ENCODE measurements around the gene CDH15. TPM values are rescaled to one million over a fixed set of nuclear protein-coding genes. Genes with fewer than 3 reads are reported as not detected.

CDH15 gene
- total RNA-seq, 1 experiment from 2014 or later: 1.5 TPM

- TF ChIP-seq EZH2 (IDR thresholded peaks at IDR 0.05; ENCODE audit: low read length, unreplicated experiment) (no peak), CTCF (conservative IDR thresholded peaks at IDR 0.05; ENCODE audit: low read depth, low read length) (no peak), EZH2phosphoT487 (IDR thresholded peaks at IDR 0.05; ENCODE audit: borderline replicate concordance, low read length) (no peak)
- Histone ChIP-seq H3K27ac (ENCODE audit: low read length) (no peak overlapping the region), H3K4me1 (ENCODE audit: insufficient read depth, low read length) (no peaks in the 10 kb centered on the region), H3F3A (ENCODE audit: low read length, unreplicated experiment) (no peaks in the 10 kb centered on the region), H3K27me3 (ENCODE audit: low read length) (no peaks in the 10 kb centered on the region), H3K4me3 (ENCODE audit: low read length) (no peak overlapping the region), H3K9me3 (ENCODE audit: low read length) (no peaks in the 10 kb centered on the region), H3K79me2 (ENCODE audit: low read length) (no peaks in the 10 kb centered on the region), H3K9me2 (replicated peaks; ENCODE audit: low read length) (no peaks in the 10 kb centered on the region), H4K20me1 (ENCODE audit: low read length) (no peaks in the 10 kb centered on the region), H3K9ac (ENCODE audit: low read length) (no peak overlapping the region), H3K36me3 (ENCODE audit: low read depth, low read length) (peaks cover 8% of the 10 kb centered on the region; the same call in 1 of the 2 replicates), H2AFZ (ENCODE audit: low read length) (no peak overlapping the region), H3K4me2 (ENCODE audit: low read length) (no peak overlapping the region)
- ChIA-PET CTCF (no interaction called here), POLR2A (ENCODE audit: unreplicated experiment) (no interaction called here)
- no TSS peak for BruUV-seq (replicated peaks)
- intact Hi-C loops (cut with micrococcal nuclease): no loop called here
- ATAC-seq (no peak), DNase-seq (no peak)
These were observed 38.0 kb upstream of the CDH15 start for GRCh38 chr16:89133457-89134127.

DNA sequence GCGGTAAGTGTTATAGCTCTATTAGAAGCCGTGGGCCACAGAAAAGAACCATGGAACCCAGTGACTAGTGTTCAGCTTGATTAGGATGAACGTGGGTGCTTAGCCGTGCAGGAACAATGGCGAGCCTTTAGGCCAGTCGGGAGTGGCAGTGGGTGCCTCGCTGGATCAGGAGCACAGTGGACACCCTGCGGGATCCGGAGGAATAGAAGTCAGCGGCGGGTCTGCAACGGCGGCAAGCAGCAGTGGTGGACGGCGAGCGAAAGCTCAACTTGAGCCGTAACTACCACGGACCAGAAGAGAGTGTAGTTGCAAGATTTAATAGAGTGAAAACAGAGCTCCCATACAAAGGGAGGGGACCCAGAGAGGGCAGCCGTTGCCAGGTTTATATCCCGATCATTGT, 37.3 kb upstream of the CDH15 start:
- Histone ChIP-seq H3F3A (ENCODE audit: low read length, unreplicated experiment) (no peaks in the 10 kb centered on the region), H3K4me2 (ENCODE audit: low read length) (no peak overlapping the region), H3K79me2 (ENCODE audit: low read length) (no peaks in the 10 kb centered on the region), H2AFZ (ENCODE audit: low read length) (no peak overlapping the region), H3K9ac (ENCODE audit: low read length) (no peak overlapping the region), H3K9me2 (replicated peaks; ENCODE audit: low read length) (no peaks in the 10 kb centered on the region), H3K27me3 (ENCODE audit: low read length) (no peaks in the 10 kb centered on the region), H3K27ac (ENCODE audit: low read length) (no peak overlapping the region), H3K4me3 (ENCODE audit: low read length) (no peak overlapping the region), H4K20me1 (ENCODE audit: low read length) (no peaks in the 10 kb centered on the region), H3K4me1 (ENCODE audit: insufficient read depth, low read length) (no peaks in the 10 kb centered on the region), H3K36me3 (ENCODE audit: low read depth, low read length) (peaks cover 3% of the 10 kb centered on the region; the same call in 1 of the 2 replicates), H3K9me3 (ENCODE audit: low read length) (no peaks in the 10 kb centered on the region)
- TF ChIP-seq EZH2 (IDR thresholded peaks at IDR 0.05; ENCODE audit: low read length, unreplicated experiment) (no peak), CTCF (conservative IDR thresholded peaks at IDR 0.05; ENCODE audit: low read depth, low read length) (no peak), EZH2phosphoT487 (IDR thresholded peaks at IDR 0.05; ENCODE audit: borderline replicate concordance, low read length) (no peak)
- ATAC-seq: no peak
- no peak for DNase-seq
- ChIA-PET CTCF (no interaction called here), POLR2A (ENCODE audit: unreplicated experiment) (no interaction called here)
- BruUV-seq (replicated peaks): no TSS peak
- intact Hi-C loops (cut with micrococcal nuclease): no loop called here

DNA sequence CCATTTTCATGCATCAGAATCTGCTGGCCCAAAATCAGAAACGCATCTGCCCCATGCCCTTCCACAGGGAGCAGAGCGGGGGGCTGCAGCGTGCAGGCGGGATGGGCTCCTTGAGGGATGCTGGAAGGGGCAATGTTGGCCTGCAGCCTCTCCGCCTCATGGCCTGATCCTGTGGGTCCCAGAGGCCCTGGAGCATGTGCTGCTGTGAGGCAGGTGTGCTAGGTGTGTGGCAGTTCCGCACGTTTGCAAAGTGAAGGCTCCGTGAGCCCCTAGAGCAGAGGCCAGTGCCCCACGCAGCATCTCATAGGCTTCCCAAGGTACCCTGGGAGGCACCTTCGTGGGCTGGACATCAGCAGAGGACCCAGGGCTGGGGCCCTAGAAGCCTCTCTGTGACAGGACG, 36.4 kb upstream of the CDH15 start:
- Histone ChIP-seq H3K4me1 (ENCODE audit: insufficient read depth, low read length) (no peaks in the 10 kb centered on the region), H3K79me2 (ENCODE audit: low read length) (no peaks in the 10 kb centered on the region), H3K36me3 (ENCODE audit: low read depth, low read length) (no peaks in the 10 kb centered on the region), H3K9ac (ENCODE audit: low read length) (no peak overlapping the region), H3K4me2 (ENCODE audit: low read length) (no peak overlapping the region), H4K20me1 (ENCODE audit: low read length) (no peaks in the 10 kb centered on the region), H3K27ac (ENCODE audit: low read length) (no peak overlapping the region), H3F3A (ENCODE audit: low read length, unreplicated experiment) (no peaks in the 10 kb centered on the region), H3K4me3 (ENCODE audit: low read length) (no peak overlapping the region), H3K27me3 (ENCODE audit: low read length) (no peaks in the 10 kb centered on the region), H2AFZ (ENCODE audit: low read length) (no peak overlapping the region), H3K9me3 (ENCODE audit: low read length) (no peaks in the 10 kb centered on the region), H3K9me2 (replicated peaks; ENCODE audit: low read length) (no peaks in the 10 kb centered on the region)
- ChIA-PET POLR2A (ENCODE audit: unreplicated experiment) (no interaction called here), CTCF (no interaction called here)
- TF ChIP-seq EZH2phosphoT487 (IDR thresholded peaks at IDR 0.05; ENCODE audit: borderline replicate concordance, low read length) (no peak), CTCF (conservative IDR thresholded peaks at IDR 0.05; ENCODE audit: low read depth, low read length) (no peak), EZH2 (IDR thresholded peaks at IDR 0.05; ENCODE audit: low read length, unreplicated experiment) (no peak)
- intact Hi-C loops (cut with micrococcal nuclease): no loop called here
- DNase-seq: no peak
- BruUV-seq (replicated peaks): no TSS peak
- no peak for ATAC-seq
